ENCODE results near the gene CLCN5. TPM values are rescaled to one million over a fixed set of nuclear protein-coding genes. Genes with fewer than 3 reads are reported as not detected.

CLCN5 gene
- 60.7 and 62.4 TPM in 2 replicates for total RNA-seq (2014; rRNA removed; shearing (Covaris generic))

- H3K4me1 ChIP-seq = 0 out of 2 replicates have a peak, but pooled peaks cover 3% of the 10 kb centered on the region
- no peaks in the 10 kb centered on the region for H3K27me3 ChIP-seq
- H3K4me3 ChIP-seq = peak within 1 kb of the TSS; percentile 93
- no peaks in the 10 kb centered on the region for H3K9me3 ChIP-seq (replicated peaks)
- peaks cover 20% of the 10 kb centered on the region for H3K36me3 ChIP-seq
- DNase-seq = peak; percentile 91 to 93
- H3K27ac ChIP-seq = peak within 1 kb of the TSS; percentile 89
Observed at GRCh38 chrX:49922291-49923241, at the start of gene CLCN5. Gene CLCN5, plus strand, starts transcription at chrX:49922596. Its CDS starts 2,703 bp downstream, at chrX:49925299.

DNA sequence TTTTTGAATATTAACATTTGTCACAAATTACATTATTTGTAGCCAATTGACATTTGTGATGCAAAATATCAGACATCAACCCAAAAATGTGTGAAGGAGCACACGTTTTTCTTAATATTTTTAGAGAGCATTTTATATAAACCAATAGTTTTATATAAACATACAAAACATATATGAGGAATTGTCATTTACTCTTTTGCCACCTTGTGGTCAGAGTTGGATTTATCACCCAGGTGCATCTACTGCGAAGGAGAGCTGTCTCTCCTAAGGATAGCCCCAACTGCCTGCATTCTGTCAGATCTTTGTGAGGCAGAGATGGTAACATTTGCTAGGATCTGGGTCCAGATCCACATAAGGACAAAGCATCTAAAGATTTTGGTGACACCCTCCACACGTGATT, 45.6 kb upstream of the CLCN5 start:
- peak in 1 of 2 experiments; percentile 20 for DNase-seq
- Histone ChIP-seq H3K4me1 (no peaks in the 10 kb centered on the region), H3K4me3 (no peak overlapping the region), H3K27me3 (no peaks in the 10 kb centered on the region), H3K27ac (no peak overlapping the region), H3K9me3 (replicated peaks) (no peaks in the 10 kb centered on the region), H3K36me3 (no peaks in the 10 kb centered on the region)

GRCh38 chrX:49877397-49878101, 44.8 kb upstream of the CLCN5 start:
- DNase-seq = no peak
- H3K36me3 ChIP-seq = no peaks in the 10 kb centered on the region
- no peak overlapping the region for H3K27ac ChIP-seq
- H3K27me3 ChIP-seq = no peaks in the 10 kb centered on the region
- H3K4me1 ChIP-seq = no peaks in the 10 kb centered on the region
- no peak overlapping the region for H3K4me3 ChIP-seq
- no peaks in the 10 kb centered on the region for H3K9me3 ChIP-seq (replicated peaks)

- H3K9me3 ChIP-seq (replicated peaks) = no peaks in the 10 kb centered on the region
- no peaks in the 10 kb centered on the region for H3K4me1 ChIP-seq
- H3K4me3 ChIP-seq = peak overlapping the region; percentile 67
- no peaks in the 10 kb centered on the region for H3K27me3 ChIP-seq
- H3K27ac ChIP-seq = peak overlapping the region; percentile 23
- peak in 1 of 2 experiments; percentile 1 for DNase-seq
- no peaks in the 10 kb centered on the region for H3K36me3 ChIP-seq
Observed at GRCh38 chrX:49878128-49878833, 44.1 kb upstream of the CLCN5 start.

DNA sequence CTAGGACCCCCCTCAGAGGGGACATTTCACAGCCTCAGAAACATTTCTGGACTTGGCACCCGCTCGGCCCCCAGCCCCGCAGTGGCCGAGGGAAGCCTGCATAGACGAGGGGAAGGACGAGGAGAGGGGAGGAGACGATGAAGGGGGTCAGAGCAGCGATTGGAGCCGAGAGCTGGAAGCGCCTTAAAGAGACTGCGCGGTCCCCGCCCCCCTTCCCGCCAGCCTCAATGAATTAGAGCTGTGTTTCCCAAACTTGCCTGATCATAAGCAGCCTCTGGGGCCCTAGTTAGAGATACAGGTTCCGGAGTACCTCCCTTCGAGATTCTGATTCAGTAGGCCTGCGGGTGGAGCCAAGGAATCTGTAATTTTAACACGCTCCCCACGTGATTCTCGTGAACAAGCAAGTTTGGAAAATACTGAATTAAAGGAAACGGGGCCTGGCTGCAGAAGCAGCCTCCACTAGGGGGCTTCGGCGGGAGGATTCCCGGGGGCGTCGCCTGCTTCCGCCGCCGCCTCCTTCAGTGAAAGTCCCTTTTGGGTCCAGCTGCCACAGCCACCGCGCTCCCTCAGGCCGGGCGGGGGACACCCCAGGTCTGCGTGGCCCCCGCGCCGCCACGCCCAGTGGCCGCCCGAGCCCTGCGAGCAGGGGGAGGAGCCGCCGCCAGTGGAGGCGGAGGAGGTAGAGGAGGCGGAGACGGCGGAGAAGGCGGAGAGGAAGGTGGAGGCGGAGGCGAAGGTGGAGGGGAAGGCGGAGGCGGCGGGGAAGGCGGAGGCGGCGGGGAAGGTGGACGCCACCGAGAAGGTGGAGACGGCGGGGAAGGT, 43.4 kb upstream of the CLCN5 start, which contains the start of gene USP27X:
Gene USP27X, plus strand, starts transcription at position 651 of the 822 bp plus-strand sequence. CDS start 824 bp downstream, outside the sequence.
- H3K27ac ChIP-seq = peak within 1 kb of the TSS; percentile 23
- peak within 1 kb of the TSS; percentile 67 for H3K4me3 ChIP-seq
- H3K36me3 ChIP-seq = no peaks in the 10 kb centered on the region
- H3K4me1 ChIP-seq = no peaks in the 10 kb centered on the region
- DNase-seq = peak; percentile 73 to 76
- no peaks in the 10 kb centered on the region for H3K9me3 ChIP-seq (replicated peaks)
- no peaks in the 10 kb centered on the region for H3K27me3 ChIP-seq

GRCh38 chrX:49879656-49880277, 42.6 kb upstream of the CLCN5 start:
- no peaks in the 10 kb centered on the region for H3K4me1 ChIP-seq
- peak; percentile 2 to 9 for DNase-seq
- peak overlapping the region; percentile 23 for H3K27ac ChIP-seq
- H3K36me3 ChIP-seq = no peaks in the 10 kb centered on the region
- no peaks in the 10 kb centered on the region for H3K9me3 ChIP-seq (replicated peaks)
- no peaks in the 10 kb centered on the region for H3K27me3 ChIP-seq
- H3K4me3 ChIP-seq = peak overlapping the region; percentile 67

DNA sequence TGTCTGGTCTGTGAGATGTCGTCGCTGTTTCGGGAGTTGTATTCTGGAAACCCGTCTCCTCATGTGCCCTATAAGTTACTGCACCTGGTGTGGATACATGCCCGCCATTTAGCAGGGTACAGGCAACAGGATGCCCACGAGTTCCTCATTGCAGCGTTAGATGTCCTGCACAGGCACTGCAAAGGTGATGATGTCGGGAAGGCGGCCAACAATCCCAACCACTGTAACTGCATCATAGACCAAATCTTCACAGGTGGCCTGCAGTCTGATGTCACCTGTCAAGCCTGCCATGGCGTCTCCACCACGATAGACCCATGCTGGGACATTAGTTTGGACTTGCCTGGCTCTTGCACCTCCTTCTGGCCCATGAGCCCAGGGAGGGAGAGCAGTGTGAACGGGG, 41.7 kb upstream of the CLCN5 start:
- no peaks in the 10 kb centered on the region for H3K27me3 ChIP-seq
- no peak overlapping the region for H3K4me3 ChIP-seq
- H3K9me3 ChIP-seq (replicated peaks) = no peaks in the 10 kb centered on the region
- no peak for DNase-seq
- H3K27ac ChIP-seq = no peak overlapping the region
- no peaks in the 10 kb centered on the region for H3K36me3 ChIP-seq
- no peaks in the 10 kb centered on the region for H3K4me1 ChIP-seq

GRCh38 chrX:49884290-49884862, 38.0 kb upstream of the CLCN5 start:
- Histone ChIP-seq H3K4me3 (no peak overlapping the region), H3K27ac (no peak overlapping the region), H3K9me3 (replicated peaks) (no peaks in the 10 kb centered on the region), H3K4me1 (no peaks in the 10 kb centered on the region), H3K27me3 (no peaks in the 10 kb centered on the region), H3K36me3 (no peaks in the 10 kb centered on the region)
- DNase-seq = peak; percentile 36 to 69

DNA sequence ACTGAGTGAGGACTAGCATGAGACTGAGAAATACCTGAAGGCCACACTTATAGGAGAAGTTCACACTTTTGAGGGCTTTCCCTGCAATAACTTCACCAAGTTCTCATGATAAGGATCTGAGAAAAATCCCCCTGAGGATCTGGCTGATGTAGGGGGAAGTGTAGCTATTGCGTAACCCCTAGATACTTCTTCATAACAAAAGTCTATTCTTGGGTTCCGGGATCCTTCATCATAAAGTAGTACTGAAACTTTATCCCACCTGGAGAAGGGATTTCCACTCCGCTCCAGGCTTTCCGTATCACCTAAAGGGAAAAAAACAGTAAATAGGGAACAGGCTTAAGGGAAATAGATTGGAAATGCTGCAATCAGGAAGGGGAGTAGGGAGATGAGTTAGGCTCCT, 29.9 kb upstream of the CLCN5 start:
- H3K4me3 ChIP-seq = no peak overlapping the region
- no peaks in the 10 kb centered on the region for H3K9me3 ChIP-seq (replicated peaks)
- no peaks in the 10 kb centered on the region for H3K4me1 ChIP-seq
- no peak overlapping the region for H3K27ac ChIP-seq
- H3K36me3 ChIP-seq = no peaks in the 10 kb centered on the region
- DNase-seq = no peak
- H3K27me3 ChIP-seq = no peaks in the 10 kb centered on the region

DNA sequence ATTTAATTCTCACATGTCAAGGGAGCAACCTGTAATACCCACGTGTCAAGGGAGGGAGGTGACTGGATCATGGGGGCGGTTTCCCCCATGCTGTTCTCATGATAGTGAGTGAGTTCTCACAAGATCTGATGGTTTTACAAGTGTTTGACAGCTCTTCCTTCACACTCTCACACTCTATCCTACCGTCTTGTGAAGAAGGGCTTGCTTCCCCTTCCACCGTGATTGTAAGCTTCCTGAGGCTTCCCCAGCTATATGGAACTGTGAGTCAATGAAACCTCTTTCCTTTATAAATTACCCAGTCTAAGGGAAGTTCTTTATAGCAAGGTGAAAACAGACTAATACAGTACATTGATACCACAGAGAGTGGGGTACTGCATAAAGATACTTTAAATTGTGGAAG, 25.4 kb upstream of the CLCN5 start:
- Histone ChIP-seq H3K4me3 (no peak overlapping the region), H3K36me3 (no peaks in the 10 kb centered on the region), H3K27ac (no peak overlapping the region), H3K27me3 (no peaks in the 10 kb centered on the region), H3K4me1 (no peaks in the 10 kb centered on the region), H3K9me3 (replicated peaks) (no peaks in the 10 kb centered on the region)
- DNase-seq = no peak

GRCh38 chrX:49901048-49901447, 21.3 kb upstream of the CLCN5 start:
- DNase-seq = no peak
- Histone ChIP-seq H3K9me3 (replicated peaks) (no peaks in the 10 kb centered on the region), H3K36me3 (no peaks in the 10 kb centered on the region), H3K4me1 (no peaks in the 10 kb centered on the region), H3K27ac (no peak overlapping the region), H3K4me3 (no peak overlapping the region), H3K27me3 (no peaks in the 10 kb centered on the region)

GRCh38 chrX:49910344-49910743, 12.1 kb upstream of the CLCN5 start:
- DNase-seq = no peak
- H3K4me1 ChIP-seq = no peaks in the 10 kb centered on the region
- H3K27ac ChIP-seq = no peak overlapping the region
- H3K4me3 ChIP-seq = no peak overlapping the region
- H3K27me3 ChIP-seq = no peaks in the 10 kb centered on the region
- H3K9me3 ChIP-seq (replicated peaks) = no peaks in the 10 kb centered on the region
- H3K36me3 ChIP-seq = no peaks in the 10 kb centered on the region

DNA sequence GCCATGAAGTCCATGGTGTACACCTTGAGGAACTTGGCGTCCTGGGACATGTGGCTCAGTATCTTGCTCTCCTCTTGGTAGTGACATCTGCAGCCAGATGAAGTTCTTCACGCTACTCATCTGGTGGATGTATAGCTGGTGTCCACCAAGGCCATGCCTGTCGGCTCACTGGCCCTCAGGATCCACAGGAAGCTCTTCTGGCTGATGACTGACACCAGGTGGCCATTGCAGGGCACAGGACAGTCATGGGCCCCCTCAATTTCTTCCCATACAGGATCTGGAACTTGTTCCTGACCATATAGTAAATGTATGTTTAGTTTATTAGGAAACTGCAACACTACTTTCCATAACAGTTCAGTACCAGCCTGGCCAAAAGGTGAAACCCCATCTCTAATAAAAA, 10.3 kb upstream of the CLCN5 start:
- no peak for DNase-seq
- H3K27me3 ChIP-seq = no peaks in the 10 kb centered on the region
- H3K27ac ChIP-seq = no peak overlapping the region
- H3K4me3 ChIP-seq = no peak overlapping the region
- H3K9me3 ChIP-seq (replicated peaks) = no peaks in the 10 kb centered on the region
- no peaks in the 10 kb centered on the region for H3K4me1 ChIP-seq
- H3K36me3 ChIP-seq = no peaks in the 10 kb centered on the region
